Measurements from ENCODE around the gene PRM1.

PRM1 gene
- total RNA-seq = 0 reads per million in 9 experiments

- no peaks in the 10 kb centered on the region for H3K36me3 Mint-ChIP-seq (ENCODE audit: insufficient read depth)
- no peak within 1 kb of the TSS for H3K27ac Mint-ChIP-seq
- DNase-seq (no peak), ATAC-seq (replicated peaks) (no peak)
- H3K4me1 Mint-ChIP-seq (ENCODE audit: low read depth in 2 of 2) = peaks cover 0 to 2% of the 10 kb centered on the region in 2 donors
- peaks cover 10 to 73% of the 10 kb centered on the region in 2 donors for H3K27me3 Mint-ChIP-seq
- H3K4me3 Mint-ChIP-seq = no peak within 1 kb of the TSS
- H3K9me3 Mint-ChIP-seq = no peaks in the 10 kb centered on the region
Measured at GRCh38 chr16:11280616-11281522, at the start of gene PRM1. Gene PRM1 (minus strand): TSS chr16:11281330. CDS start chr16:11281238, 92 bp downstream.

- DNase-seq (no peak), ATAC-seq (replicated peaks) (no peak)
- H3K27ac Mint-ChIP-seq = no peak overlapping the region
- peaks cover 48 to 53% of the 10 kb centered on the region in 2 donors for H3K27me3 Mint-ChIP-seq
- peaks cover 3% of the 10 kb centered on the region for H3K36me3 Mint-ChIP-seq (ENCODE audit: insufficient read depth)
- H3K9me3 Mint-ChIP-seq = peaks cover 0 to 3% of the 10 kb centered on the region in 2 donors
- H3K4me1 Mint-ChIP-seq (ENCODE audit: low read depth in 2 of 2) = peaks cover 21 to 23% of the 10 kb centered on the region in 2 donors
- no peak overlapping the region for H3K4me3 Mint-ChIP-seq
Measured at GRCh38 chr16:11330526-11331237, 49.6 kb upstream of the PRM1 start.

GRCh38 chr16:11329891-11330290, 48.8 kb upstream of the PRM1 start:
- Mint-ChIP-seq H3K27me3 (peaks cover 48 to 53% of the 10 kb centered on the region in 2 donors), H3K4me1 (ENCODE audit: low read depth in 2 of 2) (peaks cover 23 to 24% of the 10 kb centered on the region in 2 donors), H3K4me3 (no peak overlapping the region), H3K9me3 (peaks cover 0 to 3% of the 10 kb centered on the region in 2 donors), H3K27ac (no peak overlapping the region), H3K36me3 (ENCODE audit: insufficient read depth) (peaks cover 6% of the 10 kb centered on the region)
- DNase-seq = no peak
- no peak for ATAC-seq (replicated peaks)

GRCh38 chr16:11329071-11329491, 48.0 kb upstream of the PRM1 start:
- ATAC-seq (replicated peaks) = no peak
- H3K27ac Mint-ChIP-seq = no peak overlapping the region
- DNase-seq = no peak
- H3K4me3 Mint-ChIP-seq = peak overlapping the region; percentile 79 to 82
- H3K36me3 Mint-ChIP-seq (ENCODE audit: insufficient read depth) = peaks cover 6% of the 10 kb centered on the region
- peaks cover 45 to 48% of the 10 kb centered on the region in 2 donors for H3K27me3 Mint-ChIP-seq
- peaks cover 23 to 24% of the 10 kb centered on the region in 2 donors for H3K4me1 Mint-ChIP-seq (ENCODE audit: low read depth in 2 of 2)
- H3K9me3 Mint-ChIP-seq = peaks cover 0 to 3% of the 10 kb centered on the region in 2 donors

GRCh38 chr16:11328172-11329070, 47.3 kb upstream of the PRM1 start:
- H3K4me1 Mint-ChIP-seq (ENCODE audit: low read depth in 2 of 2) = peaks cover 23 to 24% of the 10 kb centered on the region in 2 donors

GRCh38 chr16:11327277-11328171, 46.4 kb upstream of the PRM1 start:
- H3K4me3 Mint-ChIP-seq = peak overlapping the region; percentile 79 to 82
- peaks cover 23 to 24% of the 10 kb centered on the region in 2 donors for H3K4me1 Mint-ChIP-seq (ENCODE audit: low read depth in 2 of 2)
- ATAC-seq (replicated peaks) (peak; percentile 73), DNase-seq (peak in 2 of 3 experiments; percentile 17 to 18)
- H3K27ac Mint-ChIP-seq = peak overlapping the region; percentile 12 to 89
- peaks cover 0 to 3% of the 10 kb centered on the region in 2 donors for H3K9me3 Mint-ChIP-seq
- H3K36me3 Mint-ChIP-seq (ENCODE audit: insufficient read depth) = peaks cover 6% of the 10 kb centered on the region
- H3K27me3 Mint-ChIP-seq = peaks cover 32 to 35% of the 10 kb centered on the region in 2 donors

More at GRCh38 chr16:11328172-11329070, 47.3 kb upstream of the PRM1 start:
- peak overlapping the region; percentile 79 to 82 for H3K4me3 Mint-ChIP-seq
- peaks cover 38 to 42% of the 10 kb centered on the region in 2 donors for H3K27me3 Mint-ChIP-seq
- H3K9me3 Mint-ChIP-seq = peaks cover 0 to 3% of the 10 kb centered on the region in 2 donors
- ATAC-seq (replicated peaks) (peak; percentile 77), DNase-seq (peak; percentile 31 to 36 (median 34))
- H3K27ac Mint-ChIP-seq = peak overlapping the region in 1 of 2 donors; percentile 89
- H3K36me3 Mint-ChIP-seq (ENCODE audit: insufficient read depth) = peaks cover 6% of the 10 kb centered on the region

GRCh38 chr16:11326737-11327276, 45.7 kb upstream of the PRM1 start:
- H3K27ac Mint-ChIP-seq = no peak overlapping the region
- ATAC-seq (replicated peaks) = no peak
- no peak for DNase-seq
- H3K27me3 Mint-ChIP-seq = peaks cover 32 to 35% of the 10 kb centered on the region in 2 donors
- H3K4me3 Mint-ChIP-seq = peak overlapping the region in 1 of 2 donors; percentile 79
- H3K36me3 Mint-ChIP-seq (ENCODE audit: insufficient read depth) = peaks cover 6% of the 10 kb centered on the region
- H3K9me3 Mint-ChIP-seq = peaks cover 0 to 3% of the 10 kb centered on the region in 2 donors
- peaks cover 23 to 24% of the 10 kb centered on the region in 2 donors for H3K4me1 Mint-ChIP-seq (ENCODE audit: low read depth in 2 of 2)

- no peak for ATAC-seq (replicated peaks)
- Mint-ChIP-seq H3K27ac (no peak overlapping the region), H3K9me3 (peaks cover 0 to 3% of the 10 kb centered on the region in 2 donors), H3K4me1 (ENCODE audit: low read depth in 2 of 2) (peaks cover 23 to 24% of the 10 kb centered on the region in 2 donors), H3K27me3 (peaks cover 31 to 35% of the 10 kb centered on the region in 2 donors), H3K36me3 (ENCODE audit: insufficient read depth) (peaks cover 6% of the 10 kb centered on the region), H3K4me3 (no peak overlapping the region)
- DNase-seq = no peak
Measured at GRCh38 chr16:11326084-11326736, 45.1 kb upstream of the PRM1 start.

- H3K36me3 Mint-ChIP-seq (ENCODE audit: insufficient read depth) = peaks cover 6% of the 10 kb centered on the region
- H3K9me3 Mint-ChIP-seq = peaks cover 0 to 3% of the 10 kb centered on the region in 2 donors
- peaks cover 23 to 24% of the 10 kb centered on the region in 2 donors for H3K4me1 Mint-ChIP-seq (ENCODE audit: low read depth in 2 of 2)
- peaks cover 24 to 29% of the 10 kb centered on the region in 2 donors for H3K27me3 Mint-ChIP-seq
- ATAC-seq (replicated peaks) (no peak), DNase-seq (no peak)
- H3K4me3 Mint-ChIP-seq = no peak overlapping the region
- H3K27ac Mint-ChIP-seq = no peak overlapping the region
Measured at GRCh38 chr16:11325404-11326083, 44.4 kb upstream of the PRM1 start.

GRCh38 chr16:11323551-11324336, 42.6 kb upstream of the PRM1 start:
- H3K4me3 Mint-ChIP-seq = no peak overlapping the region
- no peak for DNase-seq
- H3K27me3 Mint-ChIP-seq = peaks cover 20 to 21% of the 10 kb centered on the region in 2 donors
- ATAC-seq (replicated peaks) = no peak
- peaks cover 0 to 3% of the 10 kb centered on the region in 2 donors for H3K9me3 Mint-ChIP-seq
- H3K4me1 Mint-ChIP-seq (ENCODE audit: low read depth in 2 of 2) = peaks cover 19 to 21% of the 10 kb centered on the region in 2 donors
- H3K36me3 Mint-ChIP-seq (ENCODE audit: insufficient read depth) = peaks cover 6% of the 10 kb centered on the region
- H3K27ac Mint-ChIP-seq = no peak overlapping the region

Data from effector memory CD8-positive, alpha-beta T cell (primary cell).